T-helper 9 cell (primary cell): Measurements from ENCODE around the gene GBF1.

Source experiments
- DNase-seq: peaks from one replicate; pipeline ENCODE4 v3.0.0-alpha.2; 2020

GBF1 gene

DNA sequence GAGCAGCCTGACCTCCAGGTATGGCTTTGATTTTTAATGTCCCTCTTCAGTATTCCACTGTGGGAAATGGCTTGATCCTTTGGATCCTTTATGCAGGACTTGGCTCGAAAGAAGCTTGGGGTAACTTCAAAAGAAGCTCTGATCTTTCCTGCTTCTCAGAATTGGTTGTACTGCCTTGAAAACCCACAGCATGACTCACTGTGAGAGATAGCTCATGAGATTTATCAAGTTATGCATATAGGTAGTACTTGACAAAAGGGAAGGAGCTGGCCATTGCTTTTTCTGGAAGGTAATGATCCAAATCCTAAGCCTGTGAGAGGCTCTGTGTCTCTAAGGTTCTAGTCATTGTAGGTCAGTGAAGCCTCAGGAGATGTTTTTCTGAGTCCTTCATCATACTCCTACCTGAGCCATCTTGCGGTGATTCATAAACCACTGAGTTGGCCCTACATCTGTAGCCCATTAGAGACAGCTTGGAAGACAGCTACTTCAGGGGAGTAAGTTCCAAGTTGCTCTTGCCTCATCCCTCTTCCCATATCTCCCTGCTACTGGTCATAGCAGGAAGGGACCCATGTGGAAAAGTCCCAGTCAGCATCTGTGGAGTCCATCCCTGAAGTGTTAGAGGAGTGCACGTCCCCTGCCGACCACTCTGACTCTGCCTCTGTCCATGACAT lies 113.5 kb downstream of the GBF1 start:
- DNase-seq, result no peak

DNA sequence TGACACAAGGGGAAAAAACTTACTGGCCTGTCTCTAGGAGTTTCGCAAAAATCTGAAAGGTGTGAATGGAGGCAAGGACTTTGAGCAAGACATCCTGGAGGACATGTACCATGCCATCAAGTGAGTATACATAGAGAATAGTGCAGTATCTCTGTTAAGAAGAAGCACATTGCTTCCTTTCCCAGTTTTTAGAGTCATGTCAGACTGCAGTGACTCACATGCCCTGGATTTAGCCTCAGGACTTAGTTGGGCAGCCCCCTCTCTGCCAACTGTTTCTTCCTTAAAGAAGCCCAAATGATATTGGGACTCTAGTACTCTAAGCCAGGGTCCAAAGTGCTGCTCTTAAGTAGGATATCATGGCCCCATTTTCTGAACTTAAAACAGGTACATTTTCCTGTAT lies 122.1 kb downstream of the GBF1 start:
- no peak for DNase-seq

DNA sequence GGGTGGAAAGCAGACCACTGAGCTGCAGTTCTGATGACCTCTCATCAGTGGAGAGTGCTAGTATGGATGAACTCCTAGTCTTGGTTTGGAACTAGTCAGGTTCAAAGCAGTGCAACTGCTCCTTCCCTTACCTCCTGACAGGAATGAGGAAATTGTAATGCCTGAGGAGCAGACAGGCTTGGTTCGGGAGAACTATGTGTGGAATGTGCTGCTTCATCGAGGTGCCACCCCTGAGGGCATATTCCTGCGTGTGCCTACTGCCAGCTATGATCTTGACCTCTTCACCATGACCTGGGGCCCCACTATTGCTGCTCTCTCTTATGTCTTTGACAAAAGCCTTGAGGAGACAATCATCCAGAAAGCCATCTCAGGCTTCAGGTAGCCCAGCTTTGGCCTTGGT lies 122.7 kb downstream of the GBF1 start:
- no peak for DNase-seq

- DNase-seq, result no peak
Observed at GRCh38 chr10:102371295-102371694, 126.0 kb downstream of the GBF1 start.

DNA sequence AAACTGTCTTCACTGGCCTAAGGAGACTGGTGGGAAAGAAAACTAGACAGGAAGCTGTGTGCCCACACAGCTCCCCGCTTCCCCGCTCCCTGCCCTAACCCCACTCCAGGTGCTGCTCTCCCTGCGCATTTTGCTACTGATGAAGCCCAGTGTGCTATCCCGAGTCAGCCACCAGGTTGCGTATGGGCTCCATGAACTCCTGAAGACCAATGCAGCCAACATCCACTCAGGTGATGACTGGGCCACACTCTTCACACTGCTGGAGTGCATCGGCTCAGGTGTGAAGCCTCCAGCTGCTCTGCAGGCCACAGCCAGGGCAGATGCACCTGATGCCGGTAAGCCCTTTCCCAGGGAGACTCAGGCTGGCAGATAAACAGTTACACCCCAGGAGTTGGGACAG lies 129.9 kb downstream of the GBF1 start:
- DNase-seq, result no peak

GRCh38 chr10:102375867-102376266 lies 130.5 kb downstream of the GBF1 start:
- no peak for DNase-seq

DNA sequence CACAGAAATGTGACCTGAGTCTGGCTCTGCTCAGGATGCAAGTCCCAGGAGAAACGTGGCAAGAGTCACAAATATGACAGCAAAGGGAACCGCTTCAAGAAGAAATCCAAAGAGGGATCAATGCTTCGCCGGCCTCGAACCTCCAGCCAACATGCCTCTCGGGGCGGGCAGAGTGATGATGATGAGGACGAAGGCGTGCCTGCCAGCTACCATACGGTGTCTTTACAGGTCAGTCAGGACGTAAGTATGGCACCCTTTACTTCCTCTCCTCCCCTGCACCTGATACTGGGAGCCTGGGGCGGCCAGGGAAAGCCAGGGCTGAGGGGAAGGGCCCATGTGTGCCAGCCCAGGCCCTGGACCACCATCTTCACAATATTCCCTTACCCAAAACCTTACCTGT lies 131.6 kb downstream of the GBF1 start:
- DNase-seq, result no peak

DNA sequence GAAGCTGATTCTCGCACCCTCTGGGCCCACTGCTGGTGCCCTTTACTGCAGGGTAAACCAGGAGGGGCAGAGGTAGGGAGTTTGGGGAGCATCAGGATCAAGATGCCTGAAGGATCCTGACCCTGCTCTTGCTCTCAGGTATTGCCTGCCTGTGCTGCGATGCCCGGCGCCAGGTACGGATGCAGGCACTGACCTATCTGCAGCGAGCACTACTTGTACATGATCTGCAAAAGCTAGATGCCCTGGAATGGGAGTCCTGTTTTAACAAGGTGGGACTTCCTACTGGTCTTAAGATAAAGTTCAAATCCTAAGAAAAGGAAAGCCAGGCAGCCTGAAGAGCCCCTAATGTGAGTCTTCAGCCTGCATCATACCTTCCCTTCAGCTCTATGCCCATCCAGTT lies 134.1 kb downstream of the GBF1 start:
- DNase-seq, result no peak

DNA sequence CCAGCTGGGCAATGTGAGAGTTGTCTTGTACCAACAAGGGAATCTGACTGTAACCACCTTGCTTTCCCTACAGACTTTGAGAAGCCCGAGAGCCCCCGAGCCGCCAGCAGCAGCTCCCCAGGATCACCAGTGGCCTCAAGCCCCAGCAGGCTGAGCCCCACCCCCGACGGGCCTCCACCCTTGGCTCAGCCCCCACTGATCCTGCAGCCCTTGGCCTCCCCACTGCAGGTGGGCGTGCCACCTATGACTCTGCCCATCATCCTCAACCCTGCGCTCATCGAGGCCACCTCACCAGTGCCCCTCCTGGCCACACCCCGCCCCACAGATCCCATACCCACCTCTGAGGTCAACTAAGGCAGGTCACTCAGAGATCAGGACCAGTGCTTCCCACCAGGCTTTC lies 136.7 kb downstream of the GBF1 start:
- DNase-seq, result no peak

- no peak for DNase-seq
Observed at GRCh38 chr10:102382871-102383270, 137.5 kb downstream of the GBF1 start.

- no peak for DNase-seq
Observed at GRCh38 chr10:102384053-102384452, 138.7 kb downstream of the GBF1 start.

- DNase-seq, result no peak
Observed at GRCh38 chr10:102384606-102385429, 139.5 kb downstream of the GBF1 start.

GRCh38 chr10:102389894-102390293 lies 144.6 kb downstream of the GBF1 start:
- no peak for DNase-seq

DNA sequence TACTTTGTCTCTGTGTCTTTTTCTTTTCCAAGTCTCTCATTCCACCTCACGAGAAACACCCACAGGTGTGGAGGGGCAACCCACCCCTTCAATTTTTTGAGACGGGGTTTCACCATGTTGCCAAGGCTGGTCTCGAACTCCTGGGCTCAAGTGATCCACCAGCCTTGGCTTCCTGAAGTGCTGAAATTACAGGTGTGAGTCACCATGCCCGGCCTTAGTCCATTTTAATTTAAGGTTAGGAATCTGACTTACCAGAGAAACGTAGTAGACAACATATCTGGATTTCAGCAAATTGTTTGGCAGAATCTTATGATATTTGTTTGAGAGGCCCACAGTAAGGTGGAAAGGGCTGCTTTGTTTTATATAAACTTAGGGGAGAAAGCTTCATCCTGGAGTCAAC lies 147.0 kb downstream of the GBF1 start:
- DNase-seq, result no peak

GRCh38 chr10:102393411-102394078 lies 148.2 kb downstream of the GBF1 start:
- no peak for DNase-seq

DNA sequence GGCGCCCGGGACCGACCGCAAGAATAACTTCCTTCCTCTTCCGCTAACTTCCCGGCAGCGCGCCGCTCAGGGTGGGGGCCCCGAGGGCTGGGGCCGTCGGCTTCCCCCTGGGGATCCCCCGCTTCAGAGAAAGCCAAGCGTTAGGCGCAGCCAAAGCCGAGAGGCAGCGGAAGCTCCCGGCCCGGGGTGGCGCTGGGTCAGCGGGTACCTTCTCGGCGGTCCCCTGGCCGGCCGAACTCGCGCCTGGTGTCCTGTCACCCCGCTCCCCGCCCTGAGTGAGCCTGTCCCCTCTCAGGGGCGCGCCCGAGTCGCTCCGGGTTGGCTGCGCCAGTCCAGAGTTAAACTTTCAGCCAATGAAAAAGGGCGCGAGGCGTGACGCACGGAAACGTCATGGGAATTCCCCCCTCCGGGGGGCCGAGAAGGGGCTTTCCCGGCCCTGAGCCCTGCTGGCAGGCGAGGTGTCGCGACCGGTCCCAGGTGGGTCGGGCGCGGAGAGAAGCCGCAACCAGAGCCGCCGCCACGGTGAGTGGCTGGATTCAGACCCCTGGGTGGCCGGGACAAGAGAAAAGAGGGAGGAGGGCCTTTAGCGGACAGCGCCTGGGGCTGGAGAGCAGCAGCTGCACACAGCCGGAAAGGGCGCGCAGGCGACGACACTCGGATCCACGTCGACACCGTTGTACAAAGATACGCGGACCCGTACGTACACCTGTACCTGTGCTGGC lies 148.9 kb downstream of the GBF1 start:
- DNase-seq, result peak; percentile 98

GRCh38 chr10:102394801-102395399 lies 149.6 kb downstream of the GBF1 start:
- DNase-seq, result peak; percentile 60

DNA sequence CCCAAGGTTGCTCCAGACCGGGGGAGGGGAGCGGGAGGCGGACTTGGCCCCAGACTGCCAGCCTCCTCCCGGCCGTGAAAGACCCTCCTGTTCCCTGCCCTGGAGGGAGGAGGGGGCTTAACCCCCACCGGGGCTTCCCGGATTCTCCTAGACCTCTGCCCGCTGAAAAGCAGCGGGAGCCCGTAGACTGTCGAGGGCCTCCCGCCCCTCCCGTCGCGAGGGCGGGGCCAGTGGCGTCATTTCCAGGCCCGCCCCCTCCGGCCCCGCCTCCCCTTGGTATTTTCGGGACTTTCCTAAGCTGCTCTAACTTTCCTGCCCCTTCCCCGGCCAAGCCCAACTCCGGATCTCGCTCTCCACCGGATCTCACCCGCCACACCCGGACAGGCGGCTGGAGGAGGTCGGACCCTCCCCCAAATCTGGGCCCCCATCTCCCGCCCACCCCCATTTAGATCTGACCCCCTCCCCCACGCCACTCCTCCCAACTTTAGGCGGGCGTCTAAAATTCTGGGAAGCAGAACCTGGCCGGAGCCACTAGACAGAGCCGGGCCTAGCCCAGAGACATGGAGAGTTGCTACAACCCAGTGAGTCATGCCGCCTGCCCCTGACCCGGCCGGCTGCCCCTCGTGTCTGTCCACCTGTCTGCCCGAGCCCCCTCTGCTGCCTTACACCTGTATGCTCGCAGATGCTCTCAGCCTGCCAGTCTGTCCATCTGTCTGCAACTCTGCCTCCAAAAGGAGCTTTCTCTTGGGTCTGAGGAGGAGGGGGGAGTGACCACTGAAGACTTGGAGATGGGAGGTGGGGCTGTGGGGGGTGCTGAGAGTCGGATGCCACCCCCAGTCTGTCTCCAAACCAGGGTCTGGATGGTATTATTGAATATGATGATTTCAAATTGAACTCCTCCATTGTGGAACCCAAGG lies 150.3 kb downstream of the GBF1 start, which contains the start of gene NFKB2:
TSS of gene NFKB2 (plus strand) at position 306 of the 917 bp plus-strand sequence. CDS start at position 561, 255 bp downstream.
- peak; percentile 92 for DNase-seq

GRCh38 chr10:102396317-102396650 lies 151.0 kb downstream of the GBF1 start:
- DNase-seq, result no peak

GRCh38 chr10:102396730-102397151 lies 151.4 kb downstream of the GBF1 start:
- DNase-seq, result no peak
